Measurements from ENCODE around the gene LCAT. TPM values are rescaled to one million over a fixed set of nuclear protein-coding genes. Genes with fewer than 3 reads are reported as not detected.

LCAT gene
- total RNA-seq, 4 donors from 2014 or later, result 10.8 to 25.8 (median 15.9) TPM

DNA sequence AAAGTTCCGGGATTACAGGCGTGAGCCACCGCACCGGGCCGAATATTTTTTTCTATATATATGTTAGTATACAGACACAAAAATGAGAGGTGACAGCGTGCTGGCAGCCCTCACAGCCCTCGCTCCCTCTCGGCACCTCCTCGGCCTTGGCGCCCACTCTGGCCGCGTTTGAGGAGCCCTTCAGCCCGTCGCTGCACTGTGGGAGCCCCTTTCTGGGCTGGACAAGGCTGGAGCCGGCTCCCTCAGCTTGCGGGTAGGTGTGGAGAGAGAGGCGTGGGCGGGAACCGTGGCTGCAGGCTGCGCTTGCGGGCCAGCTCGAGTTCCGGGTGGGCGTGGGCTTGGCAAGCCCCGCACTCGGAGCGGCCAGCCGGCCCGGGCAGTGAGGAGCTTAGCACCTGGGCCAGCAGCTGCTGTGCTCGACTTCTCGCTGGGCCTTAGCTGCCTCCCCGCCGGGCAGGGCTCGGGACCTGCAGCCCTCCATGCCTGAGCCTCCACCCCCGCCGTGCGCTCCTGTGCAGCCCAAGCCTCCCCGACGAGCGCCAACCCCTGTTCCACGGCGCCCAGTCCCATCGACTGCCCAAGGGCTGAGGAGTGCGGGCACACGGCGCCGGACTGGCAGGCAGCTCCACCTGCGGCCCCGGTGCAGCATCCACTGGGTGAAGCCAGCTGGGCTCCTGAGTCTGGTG is 38.2 kb upstream of the LCAT start:
- no peaks in the 10 kb centered on the region for H3K9me3 ChIP-seq
- TF ChIP-seq, protein P1, sequence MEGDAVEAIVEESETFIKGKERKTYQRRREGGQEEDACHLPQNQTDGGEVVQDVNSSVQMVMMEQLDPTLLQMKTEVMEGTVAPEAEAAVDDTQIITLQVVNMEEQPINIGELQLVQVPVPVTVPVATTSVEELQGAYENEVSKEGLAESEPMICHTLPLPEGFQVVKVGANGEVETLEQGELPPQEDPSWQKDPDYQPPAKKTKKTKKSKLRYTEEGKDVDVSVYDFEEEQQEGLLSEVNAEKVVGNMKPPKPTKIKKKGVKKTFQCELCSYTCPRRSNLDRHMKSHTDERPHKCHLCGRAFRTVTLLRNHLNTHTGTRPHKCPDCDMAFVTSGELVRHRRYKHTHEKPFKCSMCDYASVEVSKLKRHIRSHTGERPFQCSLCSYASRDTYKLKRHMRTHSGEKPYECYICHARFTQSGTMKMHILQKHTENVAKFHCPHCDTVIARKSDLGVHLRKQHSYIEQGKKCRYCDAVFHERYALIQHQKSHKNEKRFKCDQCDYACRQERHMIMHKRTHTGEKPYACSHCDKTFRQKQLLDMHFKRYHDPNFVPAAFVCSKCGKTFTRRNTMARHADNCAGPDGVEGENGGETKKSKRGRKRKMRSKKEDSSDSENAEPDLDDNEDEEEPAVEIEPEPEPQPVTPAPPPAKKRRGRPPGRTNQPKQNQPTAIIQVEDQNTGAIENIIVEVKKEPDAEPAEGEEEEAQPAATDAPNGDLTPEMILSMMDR (IDR thresholded peaks at IDR 0.05), result no peak
- TF ChIP-seq POLR2AphosphoS5 (IDR thresholded peaks at IDR 0.05) (no peak), EP300 (IDR thresholded peaks at IDR 0.05) (no peak), POLR2A (IDR thresholded peaks at IDR 0.05) (no peak)
- no peaks in the 10 kb centered on the region for H3K36me3 ChIP-seq
- 77% methylated on average over 3 of the region's 49 CpGs; no CpG with 5 or more reads in 1 of the 2 donors for WGBS, 2 donors (ENCODE audit: low coverage in 1 of 2)
- peaks cover 38% of the 10 kb centered on the region for H3K27me3 ChIP-seq
- H3K27ac ChIP-seq, result no peak overlapping the region
- no peak overlapping the region for H3K4me3 ChIP-seq
- H3K4me1 ChIP-seq, result peaks cover 0 to 17% (median 0%) of the 10 kb centered on the region in 3 donors
- no peak for ATAC-seq

DNA sequence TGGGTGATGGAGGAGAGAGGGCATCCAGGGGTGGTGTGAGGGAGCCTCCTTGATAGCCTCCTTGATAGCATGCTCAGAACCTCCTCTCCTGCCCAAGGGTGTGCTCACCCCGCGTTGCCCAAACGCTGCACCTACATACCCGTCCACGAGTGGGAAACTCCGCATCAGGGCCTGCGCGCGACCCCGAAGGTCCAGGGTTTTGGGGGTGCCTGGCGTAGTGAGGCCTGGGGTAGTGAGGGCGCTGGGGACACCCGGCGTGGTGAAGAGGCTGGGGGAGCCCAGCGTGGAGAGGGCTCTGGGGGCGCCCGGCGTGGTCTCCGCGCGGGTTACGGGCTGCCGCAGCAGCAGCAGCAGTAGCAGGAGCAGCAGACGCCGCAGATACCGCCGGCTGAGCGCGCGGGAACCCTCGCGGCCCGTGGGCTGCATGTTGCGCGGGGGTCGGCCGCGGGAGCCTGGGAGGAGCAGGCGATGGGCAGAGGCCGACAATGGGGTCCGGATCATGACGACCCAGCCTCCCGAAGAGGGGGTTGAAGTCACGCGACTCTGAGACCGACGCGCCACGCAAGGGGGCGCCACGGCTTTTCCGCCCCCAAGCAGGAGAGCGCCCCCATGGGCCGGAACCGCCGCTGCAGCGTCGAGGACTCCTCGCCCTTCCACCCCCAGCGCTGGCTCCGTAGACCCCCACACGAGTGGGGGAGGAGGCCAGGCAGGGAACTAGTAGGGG is 36.2 kb upstream of the LCAT start, which contains the start of gene DPEP3:
Gene DPEP3 (minus strand): TSS at position 545 of the 724 bp plus-strand sequence. CDS start 119 bp downstream, at position 426.
- no peak for ATAC-seq
- TF ChIP-seq, protein P1 (IDR thresholded peaks at IDR 0.05), result peak in 2 of 4 experiments; percentile 17 to 24
- TF ChIP-seq POLR2A (IDR thresholded peaks at IDR 0.05) (no peak), POLR2AphosphoS5 (IDR thresholded peaks at IDR 0.05) (no peak)
- Histone ChIP-seq H3K27me3 (peaks cover 38% of the 10 kb centered on the region), H3K9me3 (no peaks in the 10 kb centered on the region), H3K4me3 (no peak within 1 kb of the TSS), H3K4me1 (peaks cover 0 to 12% (median 0%) of the 10 kb centered on the region in 3 donors), H3K27ac (no peak within 1 kb of the TSS), H3K36me3 (no peaks in the 10 kb centered on the region)
- no CpG with 5 or more reads among the region's 62 CpGs for WGBS, 2 donors (ENCODE audit: low coverage in 1 of 2)

DNA sequence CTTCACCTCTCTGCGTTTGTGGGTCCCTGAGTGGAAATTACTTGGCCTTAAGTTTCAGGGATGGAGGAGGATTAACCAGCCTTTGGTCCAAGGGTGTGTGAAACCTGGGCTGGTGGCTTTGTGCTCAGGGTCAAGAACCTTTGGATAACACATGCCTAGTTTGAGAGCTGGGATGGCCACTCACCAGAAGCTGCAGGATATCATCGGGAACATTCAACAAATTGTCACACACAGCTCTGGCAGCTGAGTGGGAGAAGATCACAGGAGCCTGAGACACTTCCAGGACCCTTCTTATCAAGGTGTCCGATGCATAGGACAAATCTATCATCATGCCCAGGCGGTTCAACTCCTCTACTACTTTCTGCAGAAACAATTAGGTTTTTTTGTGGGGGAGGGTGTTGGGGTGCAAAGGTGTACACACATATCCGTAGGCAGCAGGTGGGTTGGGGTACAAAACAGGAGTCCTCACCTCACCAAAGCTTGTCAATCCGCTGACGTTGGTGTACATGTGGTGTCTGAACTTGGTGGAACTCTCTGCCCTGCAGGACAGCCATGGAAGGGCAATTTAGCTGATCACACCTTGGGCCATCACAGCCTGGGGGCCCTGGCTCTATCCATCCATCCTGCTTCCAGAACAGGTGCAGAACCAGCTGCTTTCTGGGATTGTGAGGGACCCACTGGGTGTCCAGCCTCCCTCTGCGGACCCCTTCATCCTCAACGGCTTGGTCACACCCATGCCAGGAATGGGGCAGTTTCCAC is 33.7 kb upstream of the LCAT start:
- WGBS, 2 donors (ENCODE audit: low coverage in 1 of 2), result 54 to 90% methylated on average over 2 to 5 of the region's 9 CpGs
- ATAC-seq, result no peak

DNA sequence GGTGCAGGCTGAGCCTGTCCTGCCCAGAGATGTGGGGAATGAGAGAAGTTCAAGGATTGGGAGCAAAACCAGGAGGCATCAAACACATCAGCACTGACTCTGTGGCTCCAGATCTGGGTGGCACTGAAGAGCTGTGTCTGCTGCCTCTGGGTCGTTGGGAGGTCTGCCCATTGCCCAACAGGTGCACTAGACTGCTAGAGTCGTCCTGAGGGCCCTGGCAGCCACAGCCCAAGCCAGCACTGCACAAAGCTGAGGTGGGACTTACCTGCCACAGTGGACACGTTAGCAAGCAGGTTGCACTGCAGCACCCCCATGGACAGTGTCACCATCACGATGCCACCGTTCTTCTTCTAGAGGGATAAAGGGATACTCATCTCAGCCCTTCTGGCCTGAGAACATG is 33.1 kb upstream of the LCAT start:
- Histone ChIP-seq H3K4me3 (no peak overlapping the region), H3K4me1 (no peaks in the 10 kb centered on the region), H3K9me3 (no peaks in the 10 kb centered on the region), H3K27ac (no peak overlapping the region), H3K27me3 (peaks cover 29% of the 10 kb centered on the region), H3K36me3 (no peaks in the 10 kb centered on the region)
- TF ChIP-seq, protein P1 (IDR thresholded peaks at IDR 0.05), result no peak
- TF ChIP-seq EP300 (IDR thresholded peaks at IDR 0.05), result no peak
- no peak for TF ChIP-seq POLR2AphosphoS5 (IDR thresholded peaks at IDR 0.05)
- TF ChIP-seq POLR2A (IDR thresholded peaks at IDR 0.05), result no peak
- 80 to 83% methylated on average over 1 to 2 of the region's 5 CpGs for whole genome bisulfite sequencing, 2 donors (ENCODE audit: low coverage in 1 of 2)
- ATAC-seq, result no peak

More for the DNA sequence above, 33.7 kb upstream of the LCAT start:
- TF ChIP-seq, protein P1 (IDR thresholded peaks at IDR 0.05), result no peak
- no peak for TF ChIP-seq POLR2AphosphoS5 (IDR thresholded peaks at IDR 0.05)
- no peak for TF ChIP-seq EP300 (IDR thresholded peaks at IDR 0.05)
- no peak for TF ChIP-seq POLR2A (IDR thresholded peaks at IDR 0.05)
- H3K27me3 ChIP-seq, result peaks cover 36% of the 10 kb centered on the region
- no peak overlapping the region for H3K4me3 ChIP-seq
- no peaks in the 10 kb centered on the region for H3K36me3 ChIP-seq
- H3K27ac ChIP-seq, result no peak overlapping the region
- no peaks in the 10 kb centered on the region for H3K9me3 ChIP-seq
- H3K4me1 ChIP-seq, result no peaks in the 10 kb centered on the region

Measured in gastroesophageal sphincter (tissue), 4 donors.